ENCODE results near the gene PNMA6A.

- TF ChIP-seq CTCF (IDR thresholded peaks at IDR 0.05) (no peak), POLR2A (IDR thresholded peaks at IDR 0.05) (no peak)
These were observed 8.9 kb upstream of the PNMA6A start for GRCh38 chrX:153063315-153063714.
